Activated CD4-positive, alpha-beta T cell treated with anti-CD3 and anti-CD28 coated beads, Interleukin-2, Interleukin-4, amounts not matched to agents 100 ng/mL and 50 ng/mL, durations not matched to agents 16 hours and 8 hours (primary cell): ENCODE measurements around the gene FAM83G.

Source experiments
- DNase-seq: peaks from one replicate; pipeline ENCODE4 v3.0.0-alpha.2; 2020; ENCODE audit warnings: low spot score

FAM83G gene

GRCh38 chr17:18920911-18921441, 83.6 kb downstream of the FAM83G start:
- peak; percentile 39 for DNase-seq

GRCh38 chr17:18919963-18920362, 84.6 kb downstream of the FAM83G start:
- DNase-seq: no peak
